Middle frontal gyrus (tissue), 1 donor: ENCODE measurements around the gene CBX4.

Experiments
- DNase-seq: peaks from one replicate; pipeline ENCODE4 v3.0.0-alpha.2; 2015; ENCODE audit warnings: low spot score; ENCODE audit errors: extremely low spot score

The CBX4 gene

DNA sequence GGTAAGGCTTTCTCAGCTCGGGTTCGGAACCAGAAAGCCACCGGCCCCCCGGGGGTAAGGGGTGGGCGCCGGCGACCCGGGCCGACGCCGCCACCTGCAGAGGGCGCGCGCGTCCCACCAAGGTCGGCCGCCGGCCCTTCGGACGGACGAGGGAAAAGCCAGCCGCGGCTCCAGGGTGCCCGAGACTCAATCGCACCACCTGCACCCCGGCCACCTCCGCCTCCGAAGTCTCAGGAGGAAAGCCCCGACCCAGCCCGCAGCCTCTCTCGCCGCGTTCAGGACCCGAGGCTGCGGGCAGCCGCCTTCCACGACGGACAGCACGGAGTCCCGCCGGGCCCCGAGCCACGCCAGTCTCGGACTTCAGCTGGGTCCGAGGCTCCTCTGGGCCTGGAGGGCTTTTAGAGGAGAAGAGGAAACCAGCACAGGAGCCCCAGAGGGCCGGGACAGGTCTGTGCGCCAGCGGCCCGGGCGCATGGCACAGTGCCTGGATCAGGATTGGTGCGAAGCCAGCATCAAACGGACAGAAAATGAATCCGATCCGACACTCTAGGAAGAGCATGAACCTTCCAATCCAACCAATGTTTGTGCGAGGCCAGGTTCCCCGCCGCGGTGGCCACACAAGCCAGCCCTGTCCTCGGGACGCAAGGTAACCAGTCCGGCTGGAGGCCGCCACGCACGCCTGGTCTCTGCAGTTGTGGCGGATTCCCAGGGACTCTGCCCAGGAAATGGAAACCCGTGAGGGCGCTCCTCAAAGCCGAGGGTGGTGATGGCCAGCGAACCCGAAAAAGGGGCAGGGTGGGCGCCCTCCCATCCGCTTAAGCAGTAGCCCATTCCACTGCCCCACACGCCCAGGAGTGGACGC is 49.1 kb downstream of the CBX4 start:
- DNase-seq = no peak

- no peak for DNase-seq
These were observed 50.0 kb downstream of the CBX4 start for GRCh38 chr17:79788989-79789942.

DNA sequence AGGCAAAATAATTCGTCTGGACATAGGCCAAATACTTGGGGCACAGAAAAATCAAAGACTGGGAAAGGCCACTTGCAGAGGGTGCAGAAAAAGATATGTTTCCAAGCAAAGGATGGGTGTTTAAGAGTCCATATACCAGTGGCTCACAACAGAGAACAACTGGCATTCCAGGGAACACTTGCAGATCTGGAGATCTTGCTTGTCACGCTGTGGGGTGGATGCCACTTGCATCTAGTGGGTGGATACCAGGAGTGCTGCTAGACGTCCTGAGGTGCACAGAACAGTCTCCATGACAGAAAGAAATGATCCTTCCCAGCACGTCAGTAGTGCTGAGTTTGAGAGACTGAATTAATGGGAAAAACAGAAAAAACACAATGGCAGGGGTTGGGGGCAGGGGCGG is 50.8 kb downstream of the CBX4 start:
- no peak for DNase-seq

GRCh38 chr17:79786930-79787643 is 52.2 kb downstream of the CBX4 start:
- DNase-seq = no peak

- no peak for DNase-seq
These were observed 53.1 kb downstream of the CBX4 start for GRCh38 chr17:79785900-79786810.

DNA sequence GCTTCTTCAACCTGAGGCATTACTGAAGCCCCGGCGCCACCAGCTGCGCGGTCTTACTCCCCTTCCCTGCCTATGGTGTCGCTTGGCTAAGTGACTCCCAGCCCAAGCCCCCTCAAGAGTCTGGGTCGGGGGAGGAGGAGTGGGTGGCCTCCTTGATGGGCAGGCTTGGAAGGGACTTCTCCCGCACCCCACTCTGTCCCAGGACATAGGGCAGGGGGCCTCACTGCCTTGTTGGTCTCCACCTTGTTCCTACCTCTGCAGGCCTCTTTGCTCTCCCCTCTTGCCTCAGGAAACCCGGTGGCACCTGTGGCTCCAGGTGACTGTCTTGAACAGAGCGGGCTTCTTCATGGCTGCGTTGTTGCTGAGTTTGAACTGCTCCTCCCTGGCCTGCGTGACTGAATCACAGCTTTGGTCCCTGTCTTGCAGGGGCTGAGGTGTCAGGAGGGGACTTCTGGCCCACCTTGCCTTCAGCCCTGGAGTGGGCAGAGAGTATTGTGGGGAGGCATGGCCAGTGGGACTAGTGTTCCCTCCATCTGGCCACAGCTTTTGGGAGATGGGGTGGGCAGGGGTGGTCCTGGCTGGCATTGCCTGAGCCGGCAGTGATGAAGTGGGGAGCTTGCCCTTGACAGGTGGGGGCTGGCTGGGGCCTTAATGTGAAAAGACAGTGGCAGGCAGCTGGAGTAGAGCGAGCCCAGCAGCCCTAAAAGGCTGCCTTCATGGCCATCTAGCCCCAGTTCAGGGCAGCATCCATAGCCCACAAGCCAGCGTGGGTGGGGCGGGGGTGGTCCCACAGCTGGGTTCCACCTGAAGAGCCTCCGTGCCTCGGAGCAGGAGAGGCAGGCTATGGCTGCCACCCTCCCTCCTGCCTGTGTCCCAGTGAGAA is 54.0 kb downstream of the CBX4 start:
- no peak for DNase-seq

DNA sequence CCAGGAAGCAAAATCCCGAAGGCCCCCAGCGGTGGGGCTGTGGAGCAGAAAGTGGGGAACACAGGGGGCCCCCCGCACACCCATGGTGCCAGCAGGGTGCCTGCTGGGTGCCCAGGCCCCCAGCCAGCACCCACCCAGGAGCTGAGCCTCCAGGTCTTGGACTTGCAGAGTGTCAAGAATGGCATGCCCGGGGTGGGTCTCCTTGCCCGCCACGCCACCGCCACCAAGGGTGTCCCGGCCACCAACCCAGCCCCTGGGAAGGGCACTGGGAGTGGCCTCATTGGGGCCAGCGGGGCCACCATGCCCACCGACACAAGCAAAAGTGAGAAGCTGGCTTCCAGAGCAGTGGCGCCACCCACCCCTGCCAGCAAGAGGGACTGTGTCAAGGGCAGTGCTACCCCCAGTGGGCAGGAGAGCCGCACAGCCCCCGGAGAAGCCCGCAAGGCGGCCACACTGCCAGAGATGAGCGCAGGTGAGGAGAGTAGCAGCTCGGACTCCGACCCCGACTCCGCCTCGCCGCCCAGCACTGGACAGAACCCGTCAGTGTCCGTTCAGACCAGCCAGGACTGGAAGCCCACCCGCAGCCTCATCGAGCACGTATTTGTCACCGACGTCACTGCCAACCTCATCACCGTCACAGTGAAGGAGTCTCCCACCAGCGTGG is 54.8 kb downstream of the CBX4 start:
- DNase-seq = no peak

- DNase-seq = no peak
These were observed 55.3 kb downstream of the CBX4 start for GRCh38 chr17:79783891-79784290.
